Osteoblast (primary cell): ENCODE data around the gene TRDMT1. TPM values are rescaled to one million over a fixed set of nuclear protein-coding genes. Genes with fewer than 3 reads are reported as not detected.

Source experiments
- DNase-seq: peaks from one replicate; pipeline ENCODE4 v3.0.0; 2011; ENCODE audit warnings: low spot score, mixed read lengths; ENCODE audit not compliant: insufficient read length; ENCODE audit errors: missing footprints
- H2AFZ ChIP-seq: 2 replicates; pipeline ENCODE4 v1.6.0; 2011; ENCODE audit warnings: mild to moderate bottlenecking, low read length
- H3K27ac ChIP-seq: 2 replicates; pipeline ENCODE4 v1.5.1; 2011; ENCODE audit warnings: mild to moderate bottlenecking, low read depth, low read length, moderate library complexity
- H3K27me3 ChIP-seq: 2 replicates; pipeline ENCODE4 v1.6.0; 2012; ENCODE audit warnings: mild to moderate bottlenecking, control low read depth, inconsistent platforms, low read length, moderate library complexity; ENCODE audit not compliant: insufficient read depth
- H3K36me3 ChIP-seq: 2 replicates; pipeline ENCODE4 v1.5.1; 2011; ENCODE audit warnings: mild to moderate bottlenecking, low read length, control low read depth, moderate library complexity; ENCODE audit not compliant: insufficient read depth
- H3K4me1 ChIP-seq: 2 replicates; pipeline ENCODE4 v1.5.1; 2011; ENCODE audit warnings: mild to moderate bottlenecking, low read length, control low read depth, moderate library complexity; ENCODE audit not compliant: insufficient read depth
- H3K4me2 ChIP-seq: 2 replicates; pipeline ENCODE4 v1.6.0; 2011; ENCODE audit warnings: mild to moderate bottlenecking, low read length; ENCODE audit not compliant: insufficient read depth
- H3K4me3 ChIP-seq: fragments of 200-600 bp; sonication (generic); 3 replicates; pipeline ENCODE4 v1.5.1; 2012; ENCODE audit warnings: mild to moderate bottlenecking, low read length, inconsistent platforms; ENCODE audit not compliant: insufficient read depth
- H3K79me2 ChIP-seq: 2 replicates; pipeline ENCODE4 v1.6.0; 2012; ENCODE audit warnings: mild to moderate bottlenecking, low read length, control low read depth, inconsistent platforms; ENCODE audit not compliant: insufficient read depth
- H3K9me3 ChIP-seq: 2 replicates; pipeline ENCODE4 v1.5.1; 2011; ENCODE audit warnings: low read depth, low read length, control low read depth
- H4K20me1 ChIP-seq: 2 replicates; pipeline ENCODE4 v1.6.0; 2012; ENCODE audit warnings: mild to moderate bottlenecking, low read length, control low read depth; ENCODE audit not compliant: insufficient read depth
- total RNA-seq: library from RNA; depleted of rRNA; stranded (reverse); fragments of >200 nt; gene quantifications from 2 replicates; pipeline ENCODE4 v1.2.3, GENCODE V29; 2012
- TF ChIP-seq, protein P1 (sequence below): IDR thresholded peaks from 2 replicates; pipeline ENCODE4 v1.5.1; 2011; ENCODE audit warnings: mild to moderate bottlenecking, low read depth, low read length, moderate library complexity; ENCODE audit errors: extremely low read depth

The TRDMT1 gene
- total RNA-seq, 1 donor = 7.6 TPM

DNA sequence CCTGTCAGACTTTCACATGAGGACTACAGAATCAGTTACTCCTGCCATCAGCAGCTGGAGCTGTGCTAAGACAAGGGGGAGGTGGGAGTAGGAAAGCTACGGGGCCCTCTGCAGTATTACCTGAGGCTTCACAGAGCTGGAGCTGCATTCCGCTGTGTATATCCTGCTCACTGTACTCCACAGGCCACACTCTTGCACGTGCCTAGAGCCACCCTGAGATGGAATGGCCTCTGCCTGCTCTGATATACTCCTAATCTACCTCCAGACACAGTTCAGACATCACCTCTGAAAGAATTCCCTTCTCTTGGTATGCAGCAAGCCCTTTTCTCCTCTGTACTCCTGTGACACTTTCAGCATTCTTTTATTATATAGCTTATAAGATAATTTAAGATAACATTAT, 34.8 kb downstream of the TRDMT1 start:
- TF ChIP-seq, protein P1, sequence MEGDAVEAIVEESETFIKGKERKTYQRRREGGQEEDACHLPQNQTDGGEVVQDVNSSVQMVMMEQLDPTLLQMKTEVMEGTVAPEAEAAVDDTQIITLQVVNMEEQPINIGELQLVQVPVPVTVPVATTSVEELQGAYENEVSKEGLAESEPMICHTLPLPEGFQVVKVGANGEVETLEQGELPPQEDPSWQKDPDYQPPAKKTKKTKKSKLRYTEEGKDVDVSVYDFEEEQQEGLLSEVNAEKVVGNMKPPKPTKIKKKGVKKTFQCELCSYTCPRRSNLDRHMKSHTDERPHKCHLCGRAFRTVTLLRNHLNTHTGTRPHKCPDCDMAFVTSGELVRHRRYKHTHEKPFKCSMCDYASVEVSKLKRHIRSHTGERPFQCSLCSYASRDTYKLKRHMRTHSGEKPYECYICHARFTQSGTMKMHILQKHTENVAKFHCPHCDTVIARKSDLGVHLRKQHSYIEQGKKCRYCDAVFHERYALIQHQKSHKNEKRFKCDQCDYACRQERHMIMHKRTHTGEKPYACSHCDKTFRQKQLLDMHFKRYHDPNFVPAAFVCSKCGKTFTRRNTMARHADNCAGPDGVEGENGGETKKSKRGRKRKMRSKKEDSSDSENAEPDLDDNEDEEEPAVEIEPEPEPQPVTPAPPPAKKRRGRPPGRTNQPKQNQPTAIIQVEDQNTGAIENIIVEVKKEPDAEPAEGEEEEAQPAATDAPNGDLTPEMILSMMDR = no peak
- Histone ChIP-seq H3K27me3 (no peaks in the 10 kb centered on the region), H3K9me3 (no peaks in the 10 kb centered on the region), H4K20me1 (no peaks in the 10 kb centered on the region), H2AFZ (no peak overlapping the region), H3K79me2 (no peaks in the 10 kb centered on the region), H3K27ac (no peak overlapping the region), H3K36me3 (no peaks in the 10 kb centered on the region), H3K4me3 (no peak overlapping the region), H3K4me1 (no peaks in the 10 kb centered on the region), H3K4me2 (no peak overlapping the region)
- no peak for DNase-seq

DNA sequence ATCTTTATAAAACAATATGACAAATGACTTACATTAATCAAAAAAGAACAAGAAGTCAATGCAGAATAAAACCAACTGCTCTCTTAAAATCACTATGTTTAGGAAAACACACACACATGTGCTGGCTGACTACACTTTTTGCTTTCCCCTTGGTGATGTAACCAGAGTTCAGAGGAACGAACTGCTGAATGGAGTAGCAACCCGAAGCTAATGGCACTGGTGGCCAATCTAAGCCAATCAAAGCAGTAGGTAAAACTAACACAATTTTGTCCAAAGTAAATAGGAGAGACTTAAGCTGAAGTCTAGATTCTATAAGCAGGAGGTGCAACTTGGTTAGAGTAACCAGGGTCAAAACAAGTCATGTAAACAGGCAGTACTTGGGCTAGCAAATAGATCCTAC, 38.6 kb downstream of the TRDMT1 start:
- no peaks in the 10 kb centered on the region for H3K79me2 ChIP-seq
- H3K27ac ChIP-seq = no peak overlapping the region
- TF ChIP-seq, protein P1 = no peak

GRCh38 chr10:17161775-17162174, 39.7 kb downstream of the TRDMT1 start:
- no peaks in the 10 kb centered on the region for H3K36me3 ChIP-seq
- no peaks in the 10 kb centered on the region for H4K20me1 ChIP-seq
- DNase-seq = no peak
- H3K4me1 ChIP-seq = no peaks in the 10 kb centered on the region
- H3K27me3 ChIP-seq = no peaks in the 10 kb centered on the region
- no peaks in the 10 kb centered on the region for H3K79me2 ChIP-seq
- no peak overlapping the region for H2AFZ ChIP-seq
- no peak overlapping the region for H3K4me2 ChIP-seq
- TF ChIP-seq, protein P1 = no peak
- no peak overlapping the region for H3K27ac ChIP-seq
- H3K9me3 ChIP-seq = no peaks in the 10 kb centered on the region
- H3K4me3 ChIP-seq = no peak overlapping the region

More for the DNA sequence above, 38.6 kb downstream of the TRDMT1 start:
- Histone ChIP-seq H3K36me3 (no peaks in the 10 kb centered on the region), H3K4me1 (no peaks in the 10 kb centered on the region), H3K27me3 (no peaks in the 10 kb centered on the region), H3K4me2 (no peak overlapping the region), H3K4me3 (no peak overlapping the region), H2AFZ (no peak overlapping the region), H3K9me3 (no peaks in the 10 kb centered on the region), H4K20me1 (no peaks in the 10 kb centered on the region)
- DNase-seq = no peak

DNA sequence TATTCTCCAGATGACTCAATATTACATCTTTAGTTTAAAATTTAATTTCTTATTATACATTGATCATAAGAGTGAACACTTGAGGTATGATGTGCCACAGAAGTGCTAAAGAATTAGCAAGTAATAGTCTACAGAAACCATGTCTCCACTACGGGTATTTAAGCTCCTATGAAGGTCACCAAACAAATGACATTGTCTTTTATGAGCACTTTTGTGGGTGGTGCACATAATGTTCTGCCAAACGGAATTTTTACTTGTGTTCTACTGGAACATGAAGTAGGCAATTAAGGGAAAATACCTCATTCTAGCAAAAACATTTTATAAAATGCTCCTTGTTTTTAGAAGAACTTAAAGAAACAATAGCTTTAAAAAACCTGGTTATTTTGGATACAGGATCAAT, 44.4 kb downstream of the TRDMT1 start:
- TF ChIP-seq, protein P1 = no peak
- no peaks in the 10 kb centered on the region for H3K9me3 ChIP-seq
- no peaks in the 10 kb centered on the region for H3K27me3 ChIP-seq
- H3K4me1 ChIP-seq = no peaks in the 10 kb centered on the region
- no peak overlapping the region for H2AFZ ChIP-seq
- no peak overlapping the region for H3K4me3 ChIP-seq
- H4K20me1 ChIP-seq = no peaks in the 10 kb centered on the region
- no peak for DNase-seq
- H3K4me2 ChIP-seq = no peak overlapping the region
- H3K36me3 ChIP-seq = no peaks in the 10 kb centered on the region
- no peak overlapping the region for H3K27ac ChIP-seq
- no peaks in the 10 kb centered on the region for H3K79me2 ChIP-seq
